ENCODE data around the gene LPIN3. TPM values are rescaled to one million over a fixed set of nuclear protein-coding genes. Genes with fewer than 3 reads are reported as not detected.

Gene LPIN3
- total RNA-seq, 2 donors from 2014 or later, result 46.2 to 65.3 TPM

- intact Hi-C loops (cut with DNase I), result no loop called here
- no peak for TF ChIP-seq CTCF (IDR thresholded peaks at IDR 0.05)
- no peak for DNase-seq
These were observed 66.3 kb downstream of the LPIN3 start for GRCh38 chr20:41406896-41407444.

GRCh38 chr20:41407607-41408006 is 67.0 kb downstream of the LPIN3 start:
- TF ChIP-seq CTCF (IDR thresholded peaks at IDR 0.05), result no peak
- intact Hi-C loops (cut with DNase I), result no loop called here
- H3K4me3 ChIP-seq, result no peak overlapping the region
- peaks cover 8% of the 10 kb centered on the region for H3K36me3 ChIP-seq
- no peaks in the 10 kb centered on the region for H3K9me3 ChIP-seq
- no peak overlapping the region for H3K27ac ChIP-seq
- H3K27me3 ChIP-seq, result no peaks in the 10 kb centered on the region
- no peaks in the 10 kb centered on the region for H3K4me1 ChIP-seq
- DNase-seq, result no peak
- H3K9ac ChIP-seq (ENCODE audit: low read depth in 2 of 2, low read length in 2 of 2), result no peak overlapping the region

More at GRCh38 chr20:41406896-41407444, 66.3 kb downstream of the LPIN3 start:
- H3K9me3 ChIP-seq, result no peaks in the 10 kb centered on the region
- peaks cover 8% of the 10 kb centered on the region for H3K36me3 ChIP-seq
- H3K27ac ChIP-seq, result no peak overlapping the region
- H3K27me3 ChIP-seq, result no peaks in the 10 kb centered on the region
- no peak overlapping the region for H3K4me3 ChIP-seq
- H3K9ac ChIP-seq (ENCODE audit: low read depth in 2 of 2, low read length in 2 of 2), result no peak overlapping the region
- H3K4me1 ChIP-seq, result no peaks in the 10 kb centered on the region

GRCh38 chr20:41408156-41408794 is 67.7 kb downstream of the LPIN3 start:
- H3K27ac ChIP-seq, result no peak overlapping the region
- no peaks in the 10 kb centered on the region for H3K27me3 ChIP-seq
- intact Hi-C loops (cut with DNase I), result no loop called here
- no peak overlapping the region for H3K9ac ChIP-seq (ENCODE audit: low read depth in 2 of 2, low read length in 2 of 2)
- no peak overlapping the region for H3K4me3 ChIP-seq
- no peaks in the 10 kb centered on the region for H3K4me1 ChIP-seq
- H3K9me3 ChIP-seq, result no peaks in the 10 kb centered on the region
- TF ChIP-seq CTCF (IDR thresholded peaks at IDR 0.05), result no peak
- peaks cover 8% of the 10 kb centered on the region for H3K36me3 ChIP-seq
- no peak for DNase-seq

- Histone ChIP-seq H3K9ac (ENCODE audit: low read depth in 2 of 2, low read length in 2 of 2) (no peak overlapping the region), H3K4me3 (no peak overlapping the region), H3K27ac (no peak overlapping the region), H3K27me3 (no peaks in the 10 kb centered on the region), H3K36me3 (peaks cover 8% of the 10 kb centered on the region), H3K9me3 (no peaks in the 10 kb centered on the region), H3K4me1 (no peaks in the 10 kb centered on the region)
- DNase-seq, result no peak
- no peak for TF ChIP-seq CTCF (IDR thresholded peaks at IDR 0.05)
- intact Hi-C loops (cut with DNase I), result no loop called here
These were observed 68.4 kb downstream of the LPIN3 start for GRCh38 chr20:41408986-41409385.

Other genes starting within 250 kb of the LPIN3 start
- gene PLCG1, start 203.3 kb upstream of the LPIN3 start, total RNA-seq, result 10 to 100 TPM; 57.3 to 67.4 TPM
- 10 to 100 TPM; 19.9 to 25.6 TPM for gene ZHX3, start 23.1 kb upstream of the LPIN3 start, total RNA-seq
- gene EMILIN3, start 26.0 kb downstream of the LPIN3 start, total RNA-seq, result under 1 TPM; 0.20 to 0.40 TPM